Endodermal cell (in vitro differentiated cells): ENCODE results near the gene G6PD. TPM values are rescaled to one million over a fixed set of nuclear protein-coding genes. Genes with fewer than 3 reads are reported as not detected.

ENCODE experiments used
- DNase-seq: peaks from one replicate; pipeline ENCODE4 v3.0.0-alpha.2; 2017
- H3K27ac ChIP-seq: 2 replicates; pipeline ENCODE4 v1.5.1; 2013; ENCODE audit warnings: mild to moderate bottlenecking, low read depth, low read length, moderate library complexity
- H3K27me3 ChIP-seq: 2 replicates; pipeline ENCODE4 v1.6.1; 2013; ENCODE audit warnings: mild to moderate bottlenecking, low read length, moderate library complexity; ENCODE audit not compliant: insufficient read depth, control insufficient read depth, poor library complexity, severe bottlenecking
- H3K36me3 ChIP-seq: 2 replicates; pipeline ENCODE4 v1.7.0; 2013; ENCODE audit warnings: mild to moderate bottlenecking, low read length, moderate library complexity; ENCODE audit not compliant: control insufficient read depth, insufficient read depth
- H3K4me1 ChIP-seq: one replicate; pipeline ENCODE4 v1.7.0; 2013; ENCODE audit warnings: low read length; ENCODE audit not compliant: control insufficient read depth, insufficient read depth
- H3K4me3 ChIP-seq: 2 replicates; pipeline ENCODE4 v1.5.1; 2013; ENCODE audit warnings: mild to moderate bottlenecking, low read length, moderate library complexity
- H3K9ac ChIP-seq: 2 replicates; pipeline ENCODE4 v1.6.1; 2013; ENCODE audit warnings: mild to moderate bottlenecking, low read length, moderate library complexity; ENCODE audit not compliant: poor library complexity, severe bottlenecking; ENCODE audit errors: extremely low read depth
- H3K9me3 ChIP-seq: 2 replicates; pipeline ENCODE4 v1.6.1; 2013; ENCODE audit warnings: mild to moderate bottlenecking, low read length, moderate library complexity; ENCODE audit not compliant: control insufficient read depth
- H3K27ac Mint-ChIP-seq: 2 replicates; pipeline ENCODE4 v1.8.0; 2020; ENCODE audit warnings: mixed read lengths
- H3K27me3 Mint-ChIP-seq: 2 replicates; pipeline ENCODE4 v1.8.0; 2021; ENCODE audit warnings: mild to moderate bottlenecking, mixed read lengths; ENCODE audit not compliant: insufficient read depth
- H3K36me3 Mint-ChIP-seq: 2 replicates; pipeline ENCODE4 v1.8.0; 2020; ENCODE audit warnings: low read depth, mixed read lengths
- H3K4me1 Mint-ChIP-seq: 2 replicates; pipeline ENCODE4 v1.8.0; 2020; ENCODE audit warnings: mixed read lengths
- H3K4me3 Mint-ChIP-seq: 2 replicates; pipeline ENCODE4 v1.8.0; 2020; ENCODE audit warnings: mild to moderate bottlenecking, moderate library complexity, mixed read lengths
- H3K9me3 Mint-ChIP-seq: 2 replicates; pipeline ENCODE4 v1.8.0; 2020; ENCODE audit warnings: mild to moderate bottlenecking, mixed read lengths
- WGBS, 2 experiments: methylation state at CpG; one replicate each; pipeline versions ENCODE4 v1.1.5 to v1.1.7; 2013; ENCODE audit warnings: missing lambda C conversion rate in 2 of 2, mixed read lengths in 1 of 2; ENCODE audit not compliant: insufficient coverage in 1 of 2, insufficient read length in 1 of 2; 5-methylcytosine and 5-hydroxymethylcytosine counted together
- total RNA-seq, 2 donors: library from RNA; stranded (reverse); fragmentation: NEBNext Ultra II Directional in 1 of 2; extraction: Animal tissue kit (Norgen Biotek cat#: 25700) in 1 of 2; gene quantifications; 2 replicates in 1 of 2; 3 replicates in 1 of 2; pipeline ENCODE4 v1.2.1, GENCODE V29; 2021
- TF ChIP-seq, protein P1 (sequence below): fragments of 200-600 bp; sonication (generic); conservative IDR thresholded peaks from 2 replicates; pipeline ENCODE4 v1.5.0; 2021; ENCODE audit warnings: antibody characterized with exemption, mild to moderate bottlenecking

The G6PD gene
- total RNA-seq, 2 donors from 2014 or later: 71.7 to 81.4 TPM

DNA sequence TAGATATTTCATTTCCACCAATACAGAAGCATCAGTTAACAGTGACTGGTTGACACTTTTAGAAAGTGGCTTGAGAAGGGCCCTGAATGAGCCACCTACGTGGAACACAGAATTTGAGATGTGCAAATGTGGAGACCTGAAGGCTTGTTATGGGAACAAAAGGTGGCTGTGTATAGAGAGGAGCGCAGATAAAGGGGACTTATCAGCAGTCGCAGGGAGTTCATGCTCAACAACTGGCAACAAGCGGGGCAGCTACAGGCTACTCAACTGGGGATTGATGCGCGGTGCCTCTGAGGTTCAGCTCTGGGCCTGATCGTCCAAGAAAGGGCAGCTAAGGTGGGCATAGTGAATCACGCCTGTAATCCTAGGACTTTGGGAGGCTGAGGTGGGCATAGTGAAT lies 27.3 kb downstream of the G6PD start:
- no peak for DNase-seq
- Mint-ChIP-seq H3K9me3 (peaks cover 43% of the 10 kb centered on the region), H3K27ac (no peak overlapping the region), H3K27me3 (peaks cover 4% of the 10 kb centered on the region), H3K4me1 (peaks cover 11% of the 10 kb centered on the region), H3K4me3 (no peak overlapping the region), H3K36me3 (peaks cover 5% of the 10 kb centered on the region)
- Histone ChIP-seq H3K4me1 (no peaks in the 10 kb centered on the region), H3K36me3 (no peaks in the 10 kb centered on the region), H3K9me3 (no peaks in the 10 kb centered on the region), H3K27ac (no peak overlapping the region), H3K4me3 (no peak overlapping the region), H3K9ac (no peak overlapping the region), H3K27me3 (no peaks in the 10 kb centered on the region)
- WGBS, 2 experiments: 95% methylated on average over 7 of the region's 8 CpGs; no CpG with 5 or more reads in 1 of the 2 experiments
- TF ChIP-seq, protein P1, sequence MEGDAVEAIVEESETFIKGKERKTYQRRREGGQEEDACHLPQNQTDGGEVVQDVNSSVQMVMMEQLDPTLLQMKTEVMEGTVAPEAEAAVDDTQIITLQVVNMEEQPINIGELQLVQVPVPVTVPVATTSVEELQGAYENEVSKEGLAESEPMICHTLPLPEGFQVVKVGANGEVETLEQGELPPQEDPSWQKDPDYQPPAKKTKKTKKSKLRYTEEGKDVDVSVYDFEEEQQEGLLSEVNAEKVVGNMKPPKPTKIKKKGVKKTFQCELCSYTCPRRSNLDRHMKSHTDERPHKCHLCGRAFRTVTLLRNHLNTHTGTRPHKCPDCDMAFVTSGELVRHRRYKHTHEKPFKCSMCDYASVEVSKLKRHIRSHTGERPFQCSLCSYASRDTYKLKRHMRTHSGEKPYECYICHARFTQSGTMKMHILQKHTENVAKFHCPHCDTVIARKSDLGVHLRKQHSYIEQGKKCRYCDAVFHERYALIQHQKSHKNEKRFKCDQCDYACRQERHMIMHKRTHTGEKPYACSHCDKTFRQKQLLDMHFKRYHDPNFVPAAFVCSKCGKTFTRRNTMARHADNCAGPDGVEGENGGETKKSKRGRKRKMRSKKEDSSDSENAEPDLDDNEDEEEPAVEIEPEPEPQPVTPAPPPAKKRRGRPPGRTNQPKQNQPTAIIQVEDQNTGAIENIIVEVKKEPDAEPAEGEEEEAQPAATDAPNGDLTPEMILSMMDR: no peak

DNA sequence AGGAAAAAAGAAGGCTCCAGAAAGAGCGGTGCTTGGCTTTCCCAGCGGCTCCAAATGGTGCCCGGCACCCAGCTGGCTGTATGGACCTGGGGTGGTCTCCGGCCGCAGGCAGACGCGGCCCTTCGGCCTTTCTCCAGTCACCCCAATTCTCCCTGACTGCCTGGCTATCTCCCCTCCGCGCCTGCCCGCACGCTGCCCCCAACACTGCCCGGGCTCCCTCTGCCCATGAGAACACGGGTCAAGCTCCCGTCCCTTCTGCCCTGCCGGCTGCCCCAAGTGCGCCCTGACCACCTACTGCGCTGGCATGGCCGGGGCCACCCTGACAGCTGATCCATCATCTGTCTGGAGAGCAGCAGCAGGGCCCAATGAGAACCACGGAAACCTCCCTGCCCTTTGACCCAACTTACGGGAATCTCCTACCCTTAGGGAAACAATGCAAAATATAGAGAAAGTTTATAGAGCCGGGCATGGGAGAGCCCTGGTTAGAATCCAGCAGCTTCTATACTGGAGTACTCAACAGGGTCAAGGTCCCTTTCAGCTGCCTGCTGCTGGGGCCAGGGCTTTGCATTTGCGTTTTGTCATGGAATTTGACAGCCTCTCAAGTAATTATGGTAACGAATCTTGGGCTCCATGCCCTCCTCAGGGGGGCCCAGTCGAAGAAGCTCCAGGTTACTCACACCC lies 29.4 kb downstream of the G6PD start:
- Histone ChIP-seq H3K4me3 (peak overlapping the region; percentile 81), H3K4me1 (no peaks in the 10 kb centered on the region), H3K36me3 (no peaks in the 10 kb centered on the region), H3K9me3 (no peaks in the 10 kb centered on the region), H3K27ac (peak overlapping the region; percentile 81), H3K9ac (peak overlapping the region; percentile 49), H3K27me3 (no peaks in the 10 kb centered on the region)
- WGBS, 2 experiments: 13 to 16% methylated on average over 4 to 25 of the region's 25 CpGs
- peak; percentile 84 for DNase-seq
- peaks cover 9% of the 10 kb centered on the region for H3K36me3 Mint-ChIP-seq
- H3K4me3 Mint-ChIP-seq: peak overlapping the region; percentile 68
- peak overlapping the region; percentile 86 for H3K27ac Mint-ChIP-seq
- peaks cover 11% of the 10 kb centered on the region for H3K4me1 Mint-ChIP-seq
- TF ChIP-seq, protein P1: no peak
- H3K27me3 Mint-ChIP-seq: no peaks in the 10 kb centered on the region
- peaks cover 39% of the 10 kb centered on the region for H3K9me3 Mint-ChIP-seq

DNA sequence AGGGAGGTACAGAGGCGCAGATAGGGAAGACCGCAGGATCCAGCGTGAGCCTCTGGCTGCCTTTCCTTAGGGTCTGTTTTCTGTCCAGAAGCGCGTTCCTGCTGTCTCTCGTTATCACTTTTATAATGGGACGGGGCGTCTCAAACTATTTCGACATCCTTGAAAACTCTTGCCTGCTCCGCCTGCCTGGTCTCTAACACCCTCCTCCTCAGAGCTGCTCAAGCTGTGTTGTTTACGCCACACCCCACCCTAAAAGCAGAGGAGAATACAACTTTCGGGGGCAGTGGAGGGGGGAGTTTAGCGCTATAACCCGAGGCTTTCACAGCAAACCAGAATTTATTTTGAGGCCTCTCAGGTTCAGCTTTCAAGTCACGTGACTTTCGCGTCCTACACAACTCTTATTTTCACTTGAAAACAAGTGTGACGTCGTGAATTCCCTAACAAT lies 30.0 kb downstream of the G6PD start:
- TF ChIP-seq, protein P1: no peak
- H3K36me3 ChIP-seq: no peaks in the 10 kb centered on the region
- peak overlapping the region; percentile 81 for H3K4me3 ChIP-seq
- H3K27me3 Mint-ChIP-seq: no peaks in the 10 kb centered on the region
- peak overlapping the region; percentile 81 for H3K27ac ChIP-seq
- H3K9ac ChIP-seq: peak overlapping the region; percentile 49
- WGBS, 2 experiments: 2% methylated on average over 16 of the region's 19 CpGs; no CpG with 5 or more reads in 1 of the 2 experiments
- no peak for DNase-seq
- peaks cover 41% of the 10 kb centered on the region for H3K9me3 Mint-ChIP-seq
- peak overlapping the region; percentile 68 for H3K4me3 Mint-ChIP-seq
- H3K36me3 Mint-ChIP-seq: peaks cover 9% of the 10 kb centered on the region
- no peaks in the 10 kb centered on the region for H3K4me1 ChIP-seq
- peaks cover 11% of the 10 kb centered on the region for H3K4me1 Mint-ChIP-seq
- no peaks in the 10 kb centered on the region for H3K9me3 ChIP-seq
- H3K27me3 ChIP-seq: no peaks in the 10 kb centered on the region
- H3K27ac Mint-ChIP-seq: peak overlapping the region; percentile 94
